A549 (cell line): Measurements from ENCODE around the gene DNMT1.

Experiments
- BCL3 ChIP-seq: fragments of >200 bp; sonication (Bioruptor Twin); formaldehyde crosslinking; IDR thresholded peaks from 3 replicates; pipeline ENCODE4 v1.6.1; 2016
- CEBPB ChIP-seq, 2 experiments: fragments of >200 bp in 1 of 2; sonication (Bioruptor Twin) in 1 of 2; formaldehyde crosslinking in 1 of 2; IDR thresholded peaks; 2 replicates each; pipeline ENCODE4 v1.6.1; 2012 to 2016
- CTCF ChIP-seq: fragments of >200 bp; sonication (Bioruptor Twin); formaldehyde crosslinking; IDR thresholded peaks from 3 replicates; pipeline ENCODE4 v1.5.1; 2016
- EP300 ChIP-seq, 2 experiments: fragments of >200 bp; sonication (Bioruptor Twin); formaldehyde crosslinking; IDR thresholded peaks; 2 replicates in 1 of 2; 3 replicates in 1 of 2; pipeline ENCODE4 v1.6.1; 2016 to 2017
- ESRRA ChIP-seq: fragments of 150-350 bp; IDR thresholded peaks from 2 replicates; pipeline ENCODE4 v1.6.1; 2014; ENCODE audit warnings: mild to moderate bottlenecking, low read length, borderline replicate concordance
- FOSB ChIP-seq: fragments of 250-450 bp; sonication (Bioruptor Pico); IDR thresholded peaks from 2 replicates; pipeline ENCODE4 v1.5.0; 2020; ENCODE audit warnings: mild to moderate bottlenecking, moderate library complexity
- HMGXB4 ChIP-seq: fragments of 250-450 bp; sonication (Bioruptor Pico); IDR thresholded peaks from 2 replicates; pipeline ENCODE4 v1.5.0; 2021; ENCODE audit warnings: mild to moderate bottlenecking, moderate library complexity, borderline replicate concordance
- JUN ChIP-seq, 2 experiments: fragments of >200 bp; sonication (Bioruptor Twin); formaldehyde crosslinking; IDR thresholded peaks; 2 replicates in 1 of 2; 3 replicates in 1 of 2; pipeline ENCODE4 v1.6.1; 2016 to 2017
- KDM1A ChIP-seq: fragments of 200-600 bp; sonication (generic); IDR thresholded peaks from 2 replicates; pipeline ENCODE4 v1.6.1; 2016; ENCODE audit warnings: low read depth, mild to moderate bottlenecking
- NR3C1 ChIP-seq: fragments of >200 bp; sonication (Bioruptor Twin); formaldehyde crosslinking; IDR thresholded peaks from 3 replicates; pipeline ENCODE4 v1.6.1; 2017
- PBX3 ChIP-seq: IDR thresholded peaks from 2 replicates; pipeline ENCODE4 v1.6.1; 2012
- POLR2A ChIP-seq: IDR thresholded peaks from 2 replicates; pipeline ENCODE4 v1.6.1; 2012; ENCODE audit warnings: mild to moderate bottlenecking, low read length
- RAD21 ChIP-seq, 2 experiments: fragments of >200 bp in 1 of 2; sonication (Bioruptor Twin) in 1 of 2; formaldehyde crosslinking in 1 of 2; IDR thresholded peaks in 1 of 2; conservative IDR thresholded peaks in 1 of 2; 2 replicates in 1 of 2; 3 replicates in 1 of 2; pipeline ENCODE4 v1.6.1; 2012 to 2018; ENCODE audit warnings: inconsistent platforms in 1 of 2
- RCOR1 ChIP-seq: fragments of 150-350 bp; IDR thresholded peaks from 2 replicates; pipeline ENCODE4 v1.6.1; 2014; ENCODE audit warnings: antibody characterized with exemption, low read length, low read depth

GRCh38 chr19:10132905-10133304 lies 61.8 kb downstream of the DNMT1 start:
- TF ChIP-seq JUN (IDR thresholded peaks at IDR 0.05) (no peak), KDM1A (no peak), BCL3 (no peak), CTCF (no peak), FOSB (CRISPR knock-in tag) (no peak), POLR2A (no peak), HMGXB4 (CRISPR knock-in tag) (no peak), EP300 (IDR thresholded peaks at IDR 0.05) (no peak), PBX3 (no peak), ESRRA (no peak), RAD21 (conservative IDR thresholded peaks at IDR 0.05 in 1 of 2, IDR thresholded peaks at IDR 0.05 in 1 of 2) (no peak), CEBPB (IDR thresholded peaks at IDR 0.05) (no peak), NR3C1 (no peak), RCOR1 (no peak)
